GM12801 (cell line): ENCODE results near the gene FHOD3.

Experiments used
- TF ChIP-seq, protein P1 (sequence below): IDR thresholded peaks from one replicate; pipeline ENCODE4 v1.5.1; 2011; ENCODE audit warnings: control low read depth; ENCODE audit not compliant: insufficient read length; ENCODE audit errors: extremely low read depth

The FHOD3 gene

DNA sequence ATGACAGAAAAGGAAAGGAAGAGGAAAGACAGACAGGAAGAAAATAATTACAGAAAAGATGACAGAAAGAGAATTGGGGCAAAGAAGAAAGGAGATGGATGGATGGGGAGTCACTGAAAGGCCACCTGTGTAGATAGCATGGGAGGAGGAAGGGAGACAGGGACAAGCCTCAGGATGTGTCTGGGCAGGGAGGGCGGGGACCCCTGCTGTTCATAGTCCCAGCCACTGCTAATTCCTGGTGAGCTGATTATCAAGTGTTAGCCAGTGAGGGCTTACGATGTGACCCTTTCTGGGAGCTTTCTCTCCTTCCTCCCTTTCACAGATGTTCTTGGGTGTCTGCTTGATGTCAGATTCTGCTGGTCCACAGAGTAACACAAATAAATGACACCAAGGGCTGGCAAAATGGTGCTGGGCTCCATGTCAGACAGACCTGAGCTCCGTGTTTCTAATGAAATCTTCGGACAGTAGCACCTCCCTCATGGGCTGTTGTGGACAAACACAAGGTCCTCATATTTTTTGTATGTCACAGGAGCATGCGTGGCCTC is 13.6 kb downstream of the FHOD3 start:
- TF ChIP-seq, protein P1, sequence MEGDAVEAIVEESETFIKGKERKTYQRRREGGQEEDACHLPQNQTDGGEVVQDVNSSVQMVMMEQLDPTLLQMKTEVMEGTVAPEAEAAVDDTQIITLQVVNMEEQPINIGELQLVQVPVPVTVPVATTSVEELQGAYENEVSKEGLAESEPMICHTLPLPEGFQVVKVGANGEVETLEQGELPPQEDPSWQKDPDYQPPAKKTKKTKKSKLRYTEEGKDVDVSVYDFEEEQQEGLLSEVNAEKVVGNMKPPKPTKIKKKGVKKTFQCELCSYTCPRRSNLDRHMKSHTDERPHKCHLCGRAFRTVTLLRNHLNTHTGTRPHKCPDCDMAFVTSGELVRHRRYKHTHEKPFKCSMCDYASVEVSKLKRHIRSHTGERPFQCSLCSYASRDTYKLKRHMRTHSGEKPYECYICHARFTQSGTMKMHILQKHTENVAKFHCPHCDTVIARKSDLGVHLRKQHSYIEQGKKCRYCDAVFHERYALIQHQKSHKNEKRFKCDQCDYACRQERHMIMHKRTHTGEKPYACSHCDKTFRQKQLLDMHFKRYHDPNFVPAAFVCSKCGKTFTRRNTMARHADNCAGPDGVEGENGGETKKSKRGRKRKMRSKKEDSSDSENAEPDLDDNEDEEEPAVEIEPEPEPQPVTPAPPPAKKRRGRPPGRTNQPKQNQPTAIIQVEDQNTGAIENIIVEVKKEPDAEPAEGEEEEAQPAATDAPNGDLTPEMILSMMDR = no peak

DNA sequence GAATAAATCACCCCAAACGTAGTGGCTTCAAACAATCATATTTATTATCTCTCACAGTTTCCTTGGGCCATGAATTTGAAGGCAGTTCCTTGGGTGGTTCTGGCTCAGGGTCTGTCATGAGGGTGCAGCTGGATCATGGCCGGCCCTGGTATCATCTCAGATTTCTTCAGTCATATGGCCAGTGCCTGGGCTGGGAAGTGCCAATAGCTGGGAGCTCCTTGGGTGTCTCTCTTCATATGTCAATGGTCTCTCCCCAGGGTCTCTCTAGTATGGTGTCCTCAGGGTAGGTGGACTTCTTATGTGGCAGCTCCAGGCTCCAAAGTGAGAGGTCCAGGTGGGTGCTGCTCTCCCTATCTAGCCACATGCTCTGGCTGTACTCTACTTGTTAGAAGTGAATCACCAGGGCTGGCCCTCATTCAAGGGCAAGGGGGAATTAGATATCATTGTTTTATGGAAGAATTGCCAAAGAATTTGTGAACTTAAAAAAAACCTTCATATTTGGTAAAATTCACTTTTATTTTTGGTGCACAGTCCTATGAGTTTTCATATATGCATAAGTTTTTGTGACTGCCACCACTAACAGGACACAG is 15.4 kb downstream of the FHOD3 start:
- TF ChIP-seq, protein P1 = no peak

- TF ChIP-seq, protein P1 = no peak
These were observed 16.6 kb downstream of the FHOD3 start for GRCh38 chr18:36314098-36314497.

- TF ChIP-seq, protein P1 = no peak
These were observed 17.2 kb downstream of the FHOD3 start for GRCh38 chr18:36314754-36315153.

- TF ChIP-seq, protein P1 = no peak
These were observed 18.2 kb downstream of the FHOD3 start for GRCh38 chr18:36315736-36316135.

DNA sequence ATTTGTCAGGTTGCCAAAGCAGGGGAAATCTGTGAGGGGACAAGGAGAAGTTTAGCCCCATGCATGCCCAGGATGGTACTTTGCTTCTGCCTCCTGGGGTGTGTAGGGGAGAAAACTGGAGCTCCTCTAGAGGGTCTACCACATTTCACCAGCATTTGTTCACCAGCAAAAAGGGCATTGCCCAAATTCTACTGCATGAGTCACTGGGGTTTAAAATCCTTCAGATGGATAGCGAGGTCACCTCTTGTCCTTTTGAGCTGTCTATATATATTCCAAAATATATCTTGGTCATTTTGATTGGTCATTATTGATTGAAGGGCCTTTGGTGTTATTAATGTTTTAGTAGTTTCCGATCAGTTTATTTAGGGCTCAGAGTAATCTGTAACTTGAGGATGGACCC is 18.7 kb downstream of the FHOD3 start:
- TF ChIP-seq, protein P1 = no peak

- TF ChIP-seq, protein P1 = no peak
These were observed 24.3 kb downstream of the FHOD3 start for GRCh38 chr18:36321658-36322407.
